K562 (cell line): ENCODE results near the gene NT5C3B.

Experiments used
- ILK ChIP-seq: fragments of 450-650 bp; IDR thresholded peaks from 2 replicates; pipeline ENCODE4 v1.6.1; 2016; ENCODE audit warnings: missing genetic modification characterization, low read depth, mild to moderate bottlenecking, missing compliant biosample characterization, moderate library complexity, borderline replicate concordance
- POLR2A ChIP-seq: fragments of 450-650 bp; conservative IDR thresholded peaks from 2 replicates; pipeline ENCODE4 v1.6.1; 2016
- RBM17 ChIP-seq: fragments of 200-400 bp; formaldehyde crosslinking; IDR thresholded peaks from 2 replicates; pipeline ENCODE4 v1.6.1; 2017; ENCODE audit warnings: low read depth, mild to moderate bottlenecking, low read length, borderline replicate concordance
- ZNF436 ChIP-seq: fragments of 250-450, 450-650 bp; sonication (Bioruptor Pico); formaldehyde crosslinking; IDR thresholded peaks from 2 replicates; pipeline ENCODE4 v1.7.0; 2020; ENCODE audit warnings: mild to moderate bottlenecking

DNA sequence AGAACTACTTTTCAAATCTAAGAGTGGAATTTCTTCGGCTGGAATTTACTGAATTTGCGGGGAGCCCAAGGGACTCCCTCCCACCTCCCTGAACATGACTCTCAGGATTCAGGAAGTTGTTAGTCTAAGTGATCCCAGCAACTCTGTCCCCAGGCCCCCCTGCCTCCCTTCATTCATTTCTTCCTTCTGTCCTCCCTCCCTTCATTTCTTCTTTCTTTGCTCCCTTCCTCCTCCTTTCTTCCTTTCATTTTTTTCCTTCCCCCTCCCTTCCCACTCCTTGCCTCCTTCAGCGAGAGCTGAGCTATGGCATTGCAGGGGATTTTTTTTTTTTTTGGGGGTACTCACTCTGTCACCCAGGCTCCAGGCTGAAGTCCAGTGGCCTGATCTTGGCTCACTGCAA lies 38.7 kb downstream of the NT5C3B start:
- TF ChIP-seq ILK (tag), result no peak
- TF ChIP-seq POLR2A, result no peak
- TF ChIP-seq ZNF436 (CRISPR knock-in tag), result no peak
- no peak for TF ChIP-seq RBM17
